ENCODE results near the gene ARL14EP. TPM values are rescaled to one million over a fixed set of nuclear protein-coding genes. Genes with fewer than 3 reads are reported as not detected.

ARL14EP gene
- total RNA-seq, 1 experiment from 2014 or later: 27.4 TPM

DNA sequence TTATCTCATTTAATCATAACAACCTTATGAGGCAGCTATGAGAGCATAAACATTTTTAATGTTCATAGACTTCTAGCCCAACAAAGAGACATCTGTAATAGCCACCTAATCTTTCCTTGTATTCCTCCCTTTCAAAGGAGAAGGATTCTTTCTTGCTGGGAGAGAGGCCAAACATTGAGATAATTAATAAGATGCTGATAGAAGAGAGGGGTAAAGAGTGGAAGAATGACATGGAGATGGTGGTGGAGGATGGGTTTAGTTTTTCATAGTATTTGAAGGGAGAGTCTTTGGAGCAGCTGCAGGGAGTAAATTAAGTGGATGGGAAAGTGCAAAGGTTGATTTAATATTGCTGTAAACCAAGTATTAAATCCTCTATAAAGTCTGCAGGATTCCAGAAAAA lies 57.9 kb downstream of the ARL14EP start:
- no peak for DNase-seq (ENCODE audit: low spot score)

DNA sequence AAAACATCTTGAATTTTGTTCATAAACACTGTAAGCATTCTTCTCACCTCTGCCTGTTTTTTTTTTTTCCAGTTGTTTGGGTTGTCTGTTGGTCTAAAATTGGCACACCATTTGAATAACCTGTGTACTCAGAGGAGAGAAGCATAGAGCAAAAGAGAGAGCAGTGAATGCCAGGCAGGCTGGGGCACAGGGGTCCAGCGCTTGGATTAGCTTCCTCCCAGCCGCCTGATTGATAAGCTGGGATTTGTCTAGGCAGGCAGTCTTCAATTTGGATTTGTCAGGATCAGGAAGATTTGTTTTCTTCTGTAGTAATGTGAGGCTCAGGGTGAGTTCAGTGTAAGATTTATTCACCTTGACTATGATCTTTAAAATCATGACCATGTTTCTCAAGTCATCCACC lies 59.0 kb downstream of the ARL14EP start:
- no peak for DNase-seq (ENCODE audit: low spot score)

Other genes with a start within 250 kb of the ARL14EP start
- gene FSHB, start 92.1 kb upstream of the ARL14EP start, total RNA-seq (2014; rRNA removed; shearing (Covaris generic)): not detected in 2 replicates

Measured in H4 (cell line).